GF-D8 (cell line): ENCODE measurements around the gene KLF6.

Experiments
- DNase-seq: peaks from one replicate; lab custom pipeline; 2025; lab: John Stamatoyannopoulos, UW

Gene KLF6

DNA sequence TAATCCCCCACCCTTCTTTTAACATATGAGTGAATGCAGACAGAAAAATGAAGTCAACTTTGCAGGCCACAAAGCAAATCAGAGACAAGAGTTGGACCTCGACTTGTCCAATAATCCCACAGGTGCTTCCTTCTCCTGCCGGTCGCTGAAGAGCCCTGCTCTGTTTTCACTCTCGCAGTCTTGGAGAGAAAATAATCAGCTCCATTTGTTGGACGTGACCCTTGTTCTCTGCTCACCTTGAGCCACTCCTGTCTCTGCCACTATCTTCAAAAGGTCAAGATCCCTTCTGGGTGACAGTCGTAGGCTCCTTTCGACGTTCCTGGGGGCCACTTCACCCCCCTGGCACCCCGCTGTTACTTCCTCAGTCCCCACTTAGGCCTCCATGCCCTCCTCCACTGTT is 2.8 kb upstream of the KLF6 start:
- DNase-seq = no peak

DNA sequence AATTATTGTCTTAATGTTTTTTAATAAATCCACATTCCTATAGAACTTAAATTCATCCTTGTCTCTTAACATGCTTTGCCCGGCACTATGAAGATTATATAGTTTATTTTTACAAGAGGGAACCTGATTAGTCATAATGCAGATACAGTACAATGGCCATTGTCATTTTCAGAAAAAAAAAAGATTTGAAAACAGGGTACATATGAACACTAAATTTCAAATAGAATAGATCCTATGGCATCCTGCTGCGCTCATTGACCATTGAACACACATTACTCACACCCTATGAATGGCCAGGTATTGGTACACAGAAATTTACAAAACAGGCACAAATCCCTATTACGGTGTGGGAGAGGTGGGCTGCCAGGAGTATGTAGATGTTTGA is 2.0 kb upstream of the KLF6 start:
- no peak for DNase-seq

DNA sequence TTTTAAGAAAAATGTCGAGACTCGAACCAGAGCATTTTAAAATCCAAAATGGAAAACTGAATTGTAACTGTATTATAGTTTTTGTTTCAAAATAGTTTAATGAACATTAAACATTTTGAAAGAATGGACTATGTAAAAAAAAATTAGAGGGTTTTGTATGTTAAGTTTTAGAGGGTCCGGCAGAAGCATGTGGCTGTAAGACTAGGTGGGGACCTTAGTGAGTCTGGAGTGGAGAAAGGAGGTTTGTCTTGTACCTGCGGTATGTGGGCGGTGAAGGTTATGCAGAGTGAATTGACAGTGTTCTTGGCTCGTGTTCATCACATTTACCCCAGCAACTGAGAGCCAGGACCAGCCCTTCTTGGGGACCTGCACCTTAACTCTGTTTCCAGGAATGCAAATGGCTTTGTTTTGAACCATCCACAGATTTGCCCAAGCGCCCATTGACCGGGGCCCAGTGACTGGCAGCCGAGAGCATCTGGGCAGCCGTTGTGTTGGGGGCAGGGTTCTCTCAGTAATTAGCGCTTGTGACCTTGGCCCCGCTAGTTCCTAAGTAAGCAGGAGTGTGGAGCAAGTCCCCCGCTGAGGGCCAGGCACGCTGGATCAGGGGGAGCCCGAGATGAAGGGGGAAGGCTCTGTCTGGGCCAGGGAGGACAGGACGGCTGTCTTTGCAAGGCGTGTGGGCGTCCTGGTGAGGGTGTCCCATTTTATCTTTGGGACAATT is 1.4 kb upstream of the KLF6 start:
- DNase-seq = no peak

DNA sequence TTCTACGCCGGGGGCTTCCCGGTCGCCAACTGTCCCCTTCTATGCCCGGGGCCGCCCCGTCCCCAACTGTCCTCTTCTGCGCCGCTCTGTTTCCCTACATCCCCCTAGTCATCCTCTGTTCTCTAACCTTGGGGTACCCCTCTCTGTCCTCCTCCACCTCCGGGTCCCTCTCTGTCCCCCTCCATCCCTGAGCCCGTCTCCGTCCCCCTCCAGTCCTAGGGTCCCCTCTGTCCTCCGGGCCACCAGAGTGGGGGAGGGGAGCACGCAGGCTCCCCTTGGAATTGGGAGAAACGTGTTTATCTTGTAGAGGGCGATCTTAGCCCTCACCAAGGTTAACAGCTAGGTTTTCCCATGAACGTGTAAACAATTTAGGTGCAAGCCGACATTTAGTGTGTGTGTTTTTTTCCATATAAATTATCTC is 852 bp upstream of the KLF6 start:
- no peak for DNase-seq

DNA sequence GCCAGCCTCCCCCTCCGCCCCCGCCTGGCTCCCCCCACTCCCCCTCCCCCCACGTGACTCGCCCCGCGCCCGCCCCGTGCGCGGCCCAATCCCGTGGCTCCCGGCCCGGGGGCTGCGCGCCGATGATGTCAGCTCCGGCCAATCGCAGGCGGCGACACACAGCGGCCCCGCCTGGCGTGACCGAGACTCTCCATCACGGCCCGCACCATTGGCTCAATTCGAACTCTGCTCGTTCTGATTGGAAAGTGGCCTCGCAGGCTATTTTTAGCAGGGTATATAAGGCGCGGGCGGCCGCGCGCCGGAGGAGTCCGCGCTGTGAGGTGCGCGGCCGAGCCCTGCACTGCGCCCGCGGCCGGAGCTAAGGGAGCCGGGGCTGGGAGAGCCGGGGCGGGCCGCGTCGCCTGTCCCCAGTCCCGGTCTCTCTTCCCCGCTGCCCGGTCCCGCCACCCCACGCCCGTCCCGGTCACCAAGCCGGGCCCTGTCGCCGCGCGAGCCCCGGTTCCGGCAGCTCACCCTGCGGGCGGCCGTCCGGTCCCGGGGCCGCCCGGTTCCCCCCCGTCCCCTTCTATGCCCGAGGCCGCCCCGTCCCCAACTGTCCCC is 342 bp upstream of the KLF6 start:
- DNase-seq = peak; percentile 84

DNA sequence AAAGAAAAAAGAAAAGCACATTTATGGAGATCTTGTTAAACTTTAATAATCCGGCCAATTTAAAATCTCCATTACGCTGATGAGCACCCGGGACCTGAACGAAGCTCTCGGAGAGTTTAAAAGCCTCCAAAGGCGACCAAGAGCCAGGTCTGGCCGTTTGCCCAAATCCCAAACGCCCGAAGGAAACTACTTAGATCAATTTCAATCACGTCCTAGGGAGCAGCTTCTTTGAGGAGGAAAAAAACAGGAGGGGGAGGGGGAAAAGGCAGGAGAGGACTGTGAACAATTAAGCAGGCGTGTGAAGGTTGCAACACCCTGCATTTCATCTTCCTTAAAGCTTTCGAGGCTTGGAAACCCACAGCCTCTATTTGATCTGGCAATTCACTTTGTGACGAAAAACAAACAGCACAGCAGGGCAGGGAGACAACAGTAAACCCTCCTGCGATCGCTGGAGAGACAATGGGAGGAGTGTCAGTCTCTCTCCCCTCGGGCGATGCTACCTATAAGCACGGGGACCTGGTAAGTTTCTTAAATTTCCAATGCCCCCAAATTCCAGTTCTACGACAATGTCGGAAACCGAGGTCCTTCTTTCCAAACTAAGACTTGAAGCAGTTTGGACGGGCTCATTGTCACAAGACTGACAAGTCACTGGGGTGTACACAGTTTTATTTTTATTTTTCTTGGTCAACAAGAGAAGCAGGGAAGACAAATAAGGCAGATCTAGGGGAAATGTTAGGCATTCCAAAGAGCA is 1.2 kb downstream of the KLF6 start:
- DNase-seq = peak; percentile 52

DNA sequence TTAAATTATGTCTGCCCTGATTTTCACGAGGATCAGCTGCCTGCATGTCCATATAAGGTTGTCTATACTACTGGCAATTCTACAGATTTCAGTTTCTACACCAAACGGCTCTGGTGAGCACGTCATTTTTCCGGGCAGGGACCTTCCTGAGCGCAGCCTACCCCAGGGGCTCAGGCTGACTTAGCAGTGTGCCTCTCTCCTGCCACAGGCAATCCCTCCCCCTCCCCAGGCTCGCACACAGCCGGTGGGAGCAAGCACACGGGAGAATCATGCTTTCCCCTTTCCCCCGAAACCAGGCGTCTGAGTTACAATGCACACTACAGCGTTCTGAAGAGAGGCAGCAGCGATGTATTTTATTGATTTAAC is 1.7 kb downstream of the KLF6 start:
- DNase-seq = peak; percentile 30

DNA sequence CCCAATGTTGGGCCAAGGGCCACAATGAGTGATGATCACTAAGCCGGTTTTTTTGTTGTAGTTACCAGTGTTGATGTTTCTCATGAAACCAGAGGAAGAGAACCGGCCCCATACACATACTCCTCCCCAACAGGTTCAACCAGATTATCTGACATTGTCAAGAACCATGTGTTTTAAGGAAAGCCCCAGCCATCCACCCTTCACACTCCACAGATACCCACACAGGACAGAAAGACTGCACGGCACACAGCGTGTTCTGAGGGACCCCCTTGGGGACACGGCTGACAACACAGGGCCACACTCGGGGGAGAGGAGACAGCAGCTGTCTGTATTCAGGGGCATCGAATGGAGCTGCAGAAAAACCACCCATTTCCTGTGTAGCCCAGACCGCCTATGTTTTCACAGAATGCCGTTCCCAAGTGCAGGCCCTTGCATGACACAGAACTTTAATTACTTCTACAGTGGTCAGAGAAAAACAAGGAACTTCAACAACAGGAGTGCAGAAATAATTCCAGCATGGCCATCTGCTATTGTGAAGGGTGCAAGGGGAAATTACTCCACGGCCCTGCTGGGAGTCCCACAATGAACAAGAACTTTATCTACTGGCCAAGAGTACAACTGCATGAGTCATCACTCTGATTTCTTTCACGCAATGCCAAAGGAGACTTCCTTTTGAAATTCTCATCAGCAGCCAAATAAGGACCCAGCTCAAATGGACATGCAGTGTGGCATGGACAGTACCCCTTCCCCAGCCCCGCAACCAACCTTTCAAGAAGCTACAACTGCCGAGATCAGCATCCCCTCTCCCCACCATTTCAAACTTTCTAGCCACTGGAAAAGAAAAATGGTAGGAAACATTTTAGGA is 2.3 kb downstream of the KLF6 start:
- peak; percentile 93 for DNase-seq

DNA sequence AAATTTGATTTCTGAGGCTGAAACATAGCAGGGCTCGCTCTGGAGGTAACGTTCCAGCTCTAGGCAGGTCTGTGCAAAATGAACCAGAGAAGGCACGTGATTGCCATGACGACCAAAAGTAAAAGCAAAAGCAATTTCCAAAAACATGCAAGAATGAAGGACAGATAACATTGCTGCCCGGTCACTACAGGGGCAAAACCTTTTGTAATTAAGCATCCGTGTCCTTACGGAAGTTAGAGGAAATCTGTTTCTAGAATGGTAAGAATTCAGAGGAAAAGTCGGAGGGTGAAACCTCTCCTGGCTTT is 2.9 kb downstream of the KLF6 start:
- no peak for DNase-seq

DNA sequence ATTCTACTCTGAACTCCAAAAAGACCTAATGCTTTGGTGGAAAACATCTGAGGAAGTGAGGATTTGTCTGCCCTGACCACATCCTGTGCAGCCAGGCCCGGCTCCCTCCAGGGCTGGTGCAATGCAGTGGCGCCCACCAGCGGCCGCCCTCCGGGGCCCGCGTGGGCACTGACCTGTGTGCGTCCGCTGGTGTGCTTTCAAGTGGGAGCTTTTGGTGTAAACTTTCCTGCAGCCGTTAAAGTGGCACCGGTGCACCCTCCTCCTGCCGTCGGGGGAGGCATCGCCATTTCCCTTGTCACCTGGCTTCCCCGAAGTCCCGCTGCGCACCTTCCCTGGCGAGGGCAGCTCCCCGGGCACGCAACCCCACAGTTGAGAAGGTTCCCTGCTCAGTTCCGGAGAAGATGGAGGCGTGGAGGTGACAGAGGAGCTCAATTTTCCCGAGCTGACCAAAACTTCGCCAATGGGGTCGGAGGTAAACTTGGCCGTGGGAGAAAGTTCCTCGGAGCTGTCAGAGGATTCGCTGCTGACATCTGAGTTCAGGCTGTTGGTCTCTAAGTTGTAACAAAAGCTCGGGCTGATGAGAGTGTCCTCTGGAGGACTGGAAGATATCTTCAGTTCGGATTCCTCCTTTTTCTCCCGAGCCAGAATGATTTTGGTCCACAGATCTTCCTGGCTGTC is 3.4 kb downstream of the KLF6 start:
- DNase-seq = no peak

DNA sequence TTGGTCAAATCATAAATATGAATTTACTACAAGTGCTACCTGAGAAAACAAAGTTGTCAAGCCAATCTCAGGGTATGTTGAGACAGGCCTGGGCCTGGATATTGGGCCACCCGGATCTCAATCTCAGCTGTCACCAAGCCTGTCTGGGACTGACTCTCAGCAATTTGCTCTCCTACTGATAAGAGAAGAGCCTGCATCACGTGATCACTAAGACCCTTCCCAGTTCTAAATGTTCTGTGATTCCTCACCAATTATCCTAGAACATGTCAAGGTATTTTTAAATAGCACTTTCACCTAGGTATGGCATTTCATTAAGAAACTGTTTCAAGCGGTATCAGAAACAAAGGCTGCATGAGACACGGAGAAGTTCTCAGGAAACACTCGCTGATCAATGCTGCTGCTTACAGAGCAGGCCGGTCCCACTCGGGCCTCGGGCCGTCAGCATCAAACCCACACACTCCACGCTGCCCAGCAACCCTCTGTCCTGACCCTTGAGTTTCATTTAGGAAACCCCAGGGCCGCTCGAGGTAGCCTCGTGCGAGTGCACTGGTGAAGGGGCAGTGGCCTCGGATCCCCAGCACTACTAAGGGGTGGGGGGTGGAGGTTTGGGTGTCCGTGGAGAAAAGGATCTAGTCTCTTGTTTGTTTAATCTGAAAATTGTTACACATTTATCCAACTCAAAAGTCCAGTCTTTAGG is 4.1 kb downstream of the KLF6 start:
- no peak for DNase-seq

DNA sequence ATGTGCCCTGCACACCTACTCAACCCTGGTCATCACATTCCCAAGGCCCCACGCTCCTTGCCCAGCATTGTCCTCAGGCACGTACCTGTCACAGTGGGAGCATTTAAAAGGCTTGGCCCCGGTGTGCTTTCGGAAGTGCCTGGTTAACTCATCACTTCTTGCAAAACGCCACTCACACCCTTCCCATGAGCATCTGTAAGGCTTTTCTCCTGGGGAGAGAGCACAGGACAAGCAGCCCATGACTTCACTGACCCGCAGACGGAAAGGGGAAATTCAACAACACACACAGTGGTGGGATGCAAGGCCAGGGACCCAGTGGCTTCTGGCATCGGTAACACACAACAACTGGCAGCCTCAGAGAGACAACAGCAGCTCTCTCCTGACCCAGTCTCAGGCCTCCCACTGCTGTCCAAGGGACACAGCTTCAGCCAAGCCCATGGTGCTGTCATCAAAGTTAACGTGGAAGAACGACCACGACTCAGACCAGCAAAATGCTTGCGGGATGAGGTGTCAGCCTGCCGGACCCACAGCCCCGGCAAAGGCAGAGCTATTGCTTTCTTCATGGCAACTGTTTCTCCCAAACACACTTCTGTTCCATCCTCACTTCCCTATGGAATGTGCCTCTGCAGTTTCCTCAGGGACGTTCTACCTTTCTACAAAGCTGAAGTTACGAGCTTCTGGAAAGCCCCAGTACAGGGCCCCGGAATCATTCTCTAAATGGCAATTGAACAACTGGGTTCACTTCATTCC is 4.8 kb downstream of the KLF6 start:
- no peak for DNase-seq

DNA sequence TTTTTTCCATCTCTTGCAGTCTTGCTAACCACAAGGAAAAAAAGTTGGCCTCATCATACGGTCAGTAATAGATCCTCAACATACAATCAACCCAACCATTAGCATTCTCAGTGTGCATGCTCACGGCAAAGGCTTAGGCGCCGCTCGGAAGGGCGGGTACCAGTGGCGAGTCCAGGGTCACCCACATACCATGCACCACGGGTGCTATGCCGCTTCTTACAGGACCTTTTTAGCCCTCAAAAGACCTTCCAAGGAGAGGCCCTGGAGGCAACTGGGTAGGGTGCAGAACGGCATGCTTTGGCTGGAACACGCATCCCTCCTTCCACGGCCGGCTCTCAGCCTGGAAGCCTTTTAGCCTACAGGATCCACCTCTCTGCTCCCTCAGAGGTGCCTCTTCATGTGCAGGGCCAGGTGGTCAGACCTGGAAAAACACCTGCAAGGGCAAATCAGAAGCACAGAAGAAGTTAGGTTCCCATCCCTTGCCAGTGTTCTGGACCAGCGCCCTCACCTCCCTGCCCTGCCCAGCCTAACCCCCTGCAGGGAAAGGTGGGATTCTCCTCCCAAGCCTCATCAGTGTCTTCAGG is 5.8 kb downstream of the KLF6 start:
- no peak for DNase-seq

DNA sequence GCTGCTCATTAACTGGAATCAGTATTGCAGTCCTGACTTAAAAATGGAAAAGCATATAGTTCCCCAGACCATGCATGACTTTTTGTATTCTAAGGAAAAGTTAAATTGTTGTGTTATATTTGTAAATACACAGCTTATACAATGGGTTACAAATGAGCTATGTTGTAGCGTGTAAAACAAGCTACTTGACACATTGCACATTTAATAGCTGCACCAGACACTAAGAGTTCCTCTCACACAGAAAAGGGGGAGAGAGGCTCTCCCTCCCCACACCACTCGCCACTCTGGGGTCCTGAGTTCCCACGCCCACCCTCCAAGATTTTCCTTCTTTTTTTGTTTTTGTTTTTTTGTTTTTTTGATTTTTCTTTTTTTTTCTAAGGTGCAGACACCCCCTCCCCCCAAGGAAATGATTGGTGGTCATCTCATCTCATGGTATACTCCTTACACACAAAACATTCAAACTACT is 6.3 kb downstream of the KLF6 start:
- DNase-seq = no peak

DNA sequence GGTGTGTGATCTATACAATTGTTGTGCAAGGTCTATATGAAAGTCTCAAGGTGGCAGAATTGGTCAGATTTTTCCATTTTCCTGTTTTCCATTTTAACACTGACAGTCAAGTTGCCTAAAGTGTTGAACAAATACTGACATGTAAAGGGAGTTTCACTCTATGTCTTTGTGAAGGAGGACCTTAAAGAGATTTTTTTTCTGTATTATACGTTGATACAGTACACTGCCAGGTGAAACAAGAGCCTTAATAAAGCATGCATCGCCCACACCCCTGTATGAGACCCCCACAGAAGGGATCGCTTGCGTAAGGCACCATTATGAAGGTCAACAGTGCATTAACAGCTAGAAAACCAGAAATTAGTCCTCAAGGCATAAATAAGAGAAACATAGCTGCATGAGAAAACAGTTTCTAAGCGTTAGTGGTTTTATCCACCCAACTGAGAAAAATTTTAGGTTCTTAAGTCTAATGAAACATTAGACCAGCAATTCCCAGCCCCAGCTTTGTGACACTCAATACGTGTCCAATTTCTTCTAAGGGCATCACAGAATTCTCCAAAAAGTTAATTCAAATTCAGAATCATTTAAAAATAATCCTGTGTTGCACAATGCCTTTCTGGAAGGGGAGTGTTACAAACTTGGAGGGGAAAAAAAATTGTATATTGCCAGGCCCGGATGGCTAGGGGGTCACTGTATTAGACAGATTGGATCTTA is 6.9 kb downstream of the KLF6 start:
- no peak for DNase-seq

DNA sequence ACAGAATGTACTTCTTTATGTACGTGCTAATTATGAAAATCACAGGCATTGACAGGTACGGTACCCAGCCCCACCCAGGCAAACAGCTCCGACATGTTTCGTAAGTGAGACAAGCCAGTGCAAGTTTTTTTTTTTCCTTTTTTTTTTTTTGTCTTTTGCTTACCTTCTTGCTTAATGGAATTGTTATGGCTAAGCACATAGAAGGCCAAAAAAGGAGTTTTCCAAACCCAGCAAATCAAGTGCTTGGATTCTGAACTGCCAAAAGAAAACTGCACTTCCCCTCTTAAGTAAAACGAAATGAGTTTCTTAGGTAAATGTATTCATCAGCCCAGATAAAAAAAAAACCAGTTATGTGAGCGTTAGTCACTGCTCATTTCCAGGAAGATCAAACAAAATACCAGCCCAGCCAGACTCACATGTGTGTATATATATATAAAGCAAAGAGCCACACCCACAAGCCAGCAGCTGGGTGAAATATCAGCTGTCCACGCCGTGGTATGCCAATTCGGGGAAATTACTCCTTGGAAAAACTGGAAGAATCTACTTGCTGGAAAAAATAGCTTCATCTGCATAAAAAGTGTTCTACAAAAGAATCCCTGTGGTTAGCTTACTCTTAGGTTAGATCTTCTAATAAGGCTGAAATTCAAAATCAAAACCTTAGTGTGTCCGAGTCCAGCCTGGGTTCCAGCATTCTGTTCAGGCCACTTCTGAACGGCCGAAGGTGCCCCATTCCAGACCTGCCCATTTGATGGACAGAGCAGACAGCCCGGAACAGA is 8.0 kb downstream of the KLF6 start:
- no peak for DNase-seq

DNA sequence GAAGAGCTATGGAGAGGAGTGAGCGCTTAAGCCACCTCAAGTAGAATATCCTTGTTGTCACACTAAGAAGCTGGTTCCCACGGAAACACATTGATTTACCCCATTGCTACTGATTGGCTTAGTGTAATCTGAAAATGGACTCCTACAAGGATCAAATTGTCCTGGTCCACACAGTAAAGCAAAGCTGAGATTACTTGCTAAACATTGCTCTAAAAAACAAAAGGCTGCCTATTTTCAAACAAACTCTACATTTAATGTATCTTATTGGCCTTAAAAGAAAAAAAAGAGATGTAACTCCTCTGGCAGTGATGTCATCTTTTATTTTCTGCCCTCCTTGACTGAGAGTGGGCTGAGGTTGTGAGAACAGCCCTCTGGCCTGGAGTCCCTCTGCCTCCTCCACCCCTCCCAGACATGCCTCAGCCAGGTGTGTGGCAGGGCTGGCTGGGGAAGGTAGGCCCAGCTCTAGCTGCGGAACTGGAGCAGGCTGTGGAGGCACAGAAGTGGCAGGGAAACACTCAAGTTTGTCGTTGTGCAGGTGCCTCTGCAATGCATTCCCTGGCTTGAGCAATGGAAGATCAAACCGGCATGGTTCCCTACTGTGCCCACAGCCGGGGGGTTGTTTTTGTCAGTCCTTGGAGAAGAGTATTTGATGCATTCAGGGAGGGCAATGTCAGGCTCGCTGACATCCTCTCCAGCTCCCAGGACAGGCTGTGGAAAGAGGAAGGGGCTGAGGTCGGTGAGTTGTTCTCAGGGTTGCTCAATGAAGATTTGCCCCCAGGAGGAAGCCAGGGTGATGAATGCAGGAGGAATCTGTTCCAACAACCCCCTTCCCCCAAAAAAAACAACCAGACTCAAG is 9.1 kb downstream of the KLF6 start:
- peak; percentile 20 for DNase-seq
